Measurements from ENCODE around the gene BHLHA15.

BHLHA15 gene

GRCh38 chr7:98225913-98226614 lies 14.8 kb downstream of the BHLHA15 start:
- DNase-seq (ENCODE audit: low spot score): no peak

DNA sequence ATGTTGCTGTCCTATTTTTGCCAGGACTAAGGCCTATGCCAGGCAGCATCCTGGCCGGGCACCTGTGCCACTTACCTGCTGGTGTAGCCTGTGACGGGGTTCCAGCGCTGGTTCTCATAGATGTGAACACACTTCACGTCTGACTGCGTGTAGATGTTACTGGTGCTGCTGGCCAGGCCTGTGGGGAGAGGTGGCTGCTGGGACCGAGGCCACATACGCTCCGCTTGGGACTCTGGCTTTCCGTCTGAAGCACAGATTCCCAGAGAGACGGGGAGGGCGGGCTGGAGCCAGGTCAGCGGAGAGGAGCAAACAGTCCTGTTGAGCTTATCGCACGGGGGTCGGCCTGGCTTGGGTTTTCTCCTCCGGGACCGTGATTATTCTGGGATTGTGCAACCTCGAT lies 16.7 kb downstream of the BHLHA15 start:
- DNase-seq (ENCODE audit: low spot score): no peak

- DNase-seq (ENCODE audit: low spot score): no peak
These were observed 17.6 kb downstream of the BHLHA15 start for GRCh38 chr7:98228801-98229200.

- DNase-seq (ENCODE audit: low spot score): no peak
These were observed 18.2 kb downstream of the BHLHA15 start for GRCh38 chr7:98229441-98229840.

DNA sequence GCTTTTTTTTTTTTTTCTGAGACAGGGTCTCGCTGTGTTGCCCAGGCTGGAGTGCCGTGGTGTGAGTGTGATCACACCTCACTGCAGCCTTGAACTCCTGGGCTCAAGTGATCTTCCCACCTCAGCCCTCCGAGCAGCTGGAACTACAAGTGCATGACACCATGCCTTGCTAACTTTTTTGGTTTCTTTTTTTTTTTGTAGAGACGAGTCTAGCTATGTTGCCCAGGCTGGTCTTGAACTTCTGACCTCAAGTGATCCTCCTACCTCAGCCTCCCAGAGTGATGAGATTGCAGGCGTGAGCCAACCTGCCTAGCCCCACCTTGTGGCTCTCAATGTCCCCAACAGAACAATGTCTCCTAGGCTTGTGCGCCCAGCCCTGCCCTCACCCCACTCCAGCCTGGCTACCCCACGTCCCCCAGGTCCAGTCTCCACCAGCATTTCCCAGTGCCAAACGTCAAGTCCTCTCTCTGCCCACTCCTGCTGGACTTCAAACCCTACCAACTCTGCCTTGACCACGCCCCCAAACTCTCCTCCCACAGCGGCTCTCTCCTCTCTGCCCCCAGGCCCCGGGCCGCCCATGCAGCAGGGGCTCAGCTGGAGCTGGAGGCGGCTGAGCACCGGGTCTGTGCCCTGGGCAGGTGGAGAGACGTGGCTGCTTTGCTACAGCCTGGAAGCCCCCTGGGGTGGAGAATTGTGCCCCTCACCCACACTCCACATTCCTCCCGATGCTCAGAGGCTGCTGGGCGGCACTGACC lies 18.9 kb downstream of the BHLHA15 start:
- no peak for DNase-seq (ENCODE audit: low spot score)

GRCh38 chr7:98230746-98231471 lies 19.7 kb downstream of the BHLHA15 start:
- DNase-seq (ENCODE audit: low spot score): no peak

GRCh38 chr7:98231493-98232262 lies 20.4 kb downstream of the BHLHA15 start:
- DNase-seq (ENCODE audit: low spot score): no peak

DNA sequence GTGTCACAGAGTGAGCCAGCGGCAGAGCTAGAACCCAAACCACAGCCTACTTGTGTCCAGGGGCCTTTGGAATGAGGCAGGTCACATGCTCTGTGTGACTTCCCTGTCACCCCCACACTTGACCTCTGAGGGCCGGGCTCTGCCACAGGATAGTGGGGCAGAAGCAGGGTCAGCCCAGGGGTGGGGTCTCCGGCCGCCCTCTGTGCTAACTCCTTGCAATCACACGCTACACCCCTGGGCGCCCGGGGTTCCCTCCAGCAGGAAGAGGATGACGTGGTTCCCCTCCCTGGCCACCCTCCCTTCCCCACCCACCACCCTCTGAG lies 21.0 kb downstream of the BHLHA15 start:
- DNase-seq (ENCODE audit: low spot score): no peak

- DNase-seq (ENCODE audit: low spot score): no peak
These were observed 21.6 kb downstream of the BHLHA15 start for GRCh38 chr7:98232799-98233198.

GRCh38 chr7:98233219-98234070 lies 22.2 kb downstream of the BHLHA15 start:
- DNase-seq (ENCODE audit: low spot score): no peak

- no peak for DNase-seq (ENCODE audit: low spot score)
These were observed 23.3 kb downstream of the BHLHA15 start for GRCh38 chr7:98234429-98235147.

DNA sequence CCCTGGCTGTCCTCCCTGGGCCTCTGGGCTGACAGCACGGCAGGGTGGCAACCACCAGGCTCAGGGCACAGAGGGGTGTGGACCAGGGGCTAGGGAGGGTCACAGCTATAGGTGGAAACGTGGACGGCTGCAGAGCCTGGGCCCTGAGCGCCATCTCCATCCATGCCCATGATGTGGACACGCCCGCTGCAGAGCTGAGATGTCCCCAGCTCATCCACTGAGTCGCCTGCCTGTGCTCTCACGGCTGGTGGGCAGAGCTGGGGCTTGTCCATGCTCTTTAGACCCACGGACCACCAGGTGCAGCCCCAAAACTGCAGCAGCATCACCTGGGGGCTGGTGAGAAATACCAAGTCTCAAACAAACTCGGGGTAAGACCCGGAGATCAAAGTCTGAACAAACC lies 24.7 kb downstream of the BHLHA15 start:
- DNase-seq (ENCODE audit: low spot score): no peak

DNA sequence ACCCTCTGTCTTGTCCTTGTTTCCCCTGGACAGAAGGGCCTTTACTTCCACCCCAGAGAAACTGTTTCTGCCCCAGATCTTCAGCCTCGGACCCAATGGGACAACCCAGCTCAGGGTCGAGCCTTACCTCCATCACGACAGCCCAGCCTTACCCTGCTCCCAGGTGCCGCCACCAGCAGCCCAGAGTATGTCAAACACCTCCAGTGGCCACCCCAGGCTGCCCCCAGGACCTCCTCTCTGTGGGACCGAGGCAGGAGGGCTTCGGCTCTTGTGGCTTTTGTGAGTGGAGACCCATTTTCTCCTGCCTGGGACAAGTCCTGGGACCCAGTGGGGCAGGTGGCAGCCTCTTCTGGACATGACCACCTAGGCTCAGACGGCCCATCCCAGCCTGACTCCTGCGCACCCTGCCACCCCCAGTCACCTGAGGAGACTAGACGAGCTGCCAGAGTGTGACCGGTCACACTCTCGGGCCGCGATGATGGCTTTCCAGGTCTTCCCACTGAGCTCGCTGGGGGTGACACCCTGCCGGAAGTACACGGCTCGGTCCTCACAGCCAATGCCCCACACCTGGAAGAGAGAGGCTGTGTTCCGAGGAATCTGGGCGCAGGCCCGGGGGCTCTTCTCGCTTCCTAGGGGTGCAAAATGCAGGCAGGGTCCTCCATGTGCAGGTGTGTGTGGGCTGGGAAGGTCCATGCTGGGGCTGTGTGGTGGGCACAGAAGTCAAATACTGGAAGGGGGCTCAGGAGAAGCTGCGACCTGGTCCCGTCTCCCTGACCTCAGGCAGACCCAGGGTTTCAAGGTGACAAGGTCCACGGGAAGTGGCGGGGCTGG lies 25.3 kb downstream of the BHLHA15 start:
- DNase-seq (ENCODE audit: low spot score): no peak

DNA sequence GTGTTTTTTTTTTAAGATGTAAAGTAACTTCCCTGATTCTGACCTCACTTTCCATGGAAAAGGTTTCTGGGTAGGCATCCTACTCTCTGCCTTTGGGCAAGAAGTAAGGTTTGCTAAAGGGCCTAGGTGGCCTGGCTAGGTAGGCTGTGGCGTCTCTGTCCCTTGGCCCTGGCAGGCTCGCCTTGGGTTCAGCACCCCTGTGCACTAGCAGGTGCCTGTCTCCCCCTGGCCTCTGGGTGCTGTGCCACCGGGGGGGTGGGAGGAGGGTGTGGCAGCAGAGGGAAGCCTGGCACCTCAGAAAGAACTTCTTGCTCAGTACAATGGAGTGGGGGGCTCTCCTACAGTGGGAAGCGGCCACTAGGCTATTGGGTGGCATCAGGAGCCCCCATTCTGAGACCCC lies 26.8 kb downstream of the BHLHA15 start:
- no peak for DNase-seq (ENCODE audit: low spot score)

DNA sequence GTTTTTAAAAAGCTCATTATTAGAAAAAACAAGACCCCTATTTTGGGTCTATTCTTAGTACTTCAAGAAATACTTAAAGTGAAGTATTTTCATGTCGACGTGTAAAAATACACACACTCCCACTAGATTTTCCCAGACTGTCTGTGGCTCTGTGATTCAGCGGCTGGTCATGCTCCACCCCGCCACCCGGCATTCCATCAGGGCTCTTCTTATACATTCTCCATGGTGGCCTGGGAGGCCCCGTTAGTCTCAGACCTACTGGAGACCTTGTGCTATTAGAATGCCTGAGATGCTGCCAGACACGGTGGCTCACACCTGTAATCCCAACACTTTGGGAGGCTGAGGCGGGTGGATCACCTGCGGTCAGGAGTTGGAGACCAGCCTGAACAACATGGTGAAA lies 27.7 kb downstream of the BHLHA15 start:
- DNase-seq (ENCODE audit: low spot score): no peak

GRCh38 chr7:98240961-98241673 lies 29.9 kb downstream of the BHLHA15 start:
- DNase-seq (ENCODE audit: low spot score): peak; percentile 85

- no peak for DNase-seq (ENCODE audit: low spot score)
These were observed 30.5 kb downstream of the BHLHA15 start for GRCh38 chr7:98241674-98242241.

DNA sequence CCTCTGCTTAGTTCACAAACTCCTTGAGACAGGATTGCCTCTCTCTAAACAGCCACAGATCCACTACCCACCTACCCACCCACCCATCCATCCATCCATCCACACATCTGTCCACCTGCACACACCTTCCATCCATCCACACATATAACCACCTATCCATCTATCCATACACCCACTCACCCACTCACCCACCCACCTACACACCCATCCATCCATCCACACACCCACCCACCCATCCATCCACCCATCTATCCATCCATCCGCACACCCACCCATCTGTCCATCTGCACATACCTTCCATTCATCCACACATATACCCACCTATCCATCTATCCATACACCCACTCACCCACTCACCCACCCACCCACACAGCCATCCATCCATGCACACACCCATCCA lies 31.1 kb downstream of the BHLHA15 start:
- no peak for DNase-seq (ENCODE audit: low spot score)

- DNase-seq (ENCODE audit: low spot score): no peak
These were observed 31.7 kb downstream of the BHLHA15 start for GRCh38 chr7:98242934-98243333.
